Measurements from ENCODE around the gene CELF6. TPM values are rescaled to one million over a fixed set of nuclear protein-coding genes. Genes with fewer than 3 reads are reported as not detected.
A peak's percentile ranks its signal among the peaks of the same experiment; 100 is the strongest.

The CELF6 gene
- polyA plus RNA-seq, 1 of the 3 experiments (the other 2 are of a cell fraction) = 0.20 TPM

- 72% methylated on average over 10 of the region's 10 CpGs for WGBS (ENCODE audit: low lambda C conversion rate)
- Histone ChIP-seq H3K9me3 (no peaks in the 10 kb centered on the region), H3K79me2 (ENCODE audit: insufficient read depth) (no peaks in the 10 kb centered on the region), H3K36me3 (replicated peaks in 1 of 2; ENCODE audit: control insufficient read depth in 1 of 2, insufficient read depth in 2 of 2, low read length in 1 of 2) (no peaks in the 10 kb centered on the region), H3K27ac (ENCODE audit: low read depth in 2 of 2, low read length in 1 of 2) (no peak overlapping the region), H3K9me2 (no peaks in the 10 kb centered on the region), H3K9ac (no peak overlapping the region), H2AFZ (ENCODE audit: low read depth) (no peak overlapping the region), H3K4me2 (no peak overlapping the region), H3K27me3 (ENCODE audit: insufficient read depth) (no peaks in the 10 kb centered on the region), H3K4me1 (ENCODE audit: control insufficient read depth in 1 of 2, insufficient read depth in 2 of 2, low read depth in 1 of 2, low read length in 1 of 2) (no peaks in the 10 kb centered on the region), H3K4me3 (ENCODE audit: low read depth in 2 of 2, low read length in 1 of 2) (no peak overlapping the region), H4K20me1 (ENCODE audit: insufficient read depth) (no peaks in the 10 kb centered on the region), H3F3A (replicated peaks; ENCODE audit: insufficient read depth) (no peaks in the 10 kb centered on the region)
- TF ChIP-seq CTCF (IDR thresholded peaks at IDR 0.05) (peak; percentile 42), SMC3 (IDR thresholded peaks at IDR 0.05; ENCODE audit: low read depth, low read length) (peak; percentile 17; the same call in 1 of the 2 replicates), IRF3 (IDR thresholded peaks at IDR 0.05; ENCODE audit: low read depth, low read length) (no peak), RAD21 (IDR thresholded peaks at IDR 0.05; ENCODE audit: low read length) (peak; percentile 4; the same call in 1 of the 2 replicates)
- DNase-seq = peak; percentile 41
- ChIA-PET CTCF (interaction anchor here (0.9 to 3.0 kb wide), 5 partner anchors 12 to 436 kb away, joined by 3 to 14 read pairs (median 3); partner anchors contain the start of gene CELF6), POLR2A (no interaction called here)
Observed at GRCh38 chr15:72285927-72286516, 33.9 kb downstream of the CELF6 start.

- Histone ChIP-seq H3K4me1 (ENCODE audit: control insufficient read depth in 1 of 2, insufficient read depth in 2 of 2, low read depth in 1 of 2, low read length in 1 of 2) (no peaks in the 10 kb centered on the region), H3K9me2 (no peaks in the 10 kb centered on the region), H2AFZ (ENCODE audit: low read depth) (no peak overlapping the region), H3K4me2 (no peak overlapping the region), H3K4me3 (ENCODE audit: low read depth in 2 of 2, low read length in 1 of 2) (no peak overlapping the region), H4K20me1 (ENCODE audit: insufficient read depth) (no peaks in the 10 kb centered on the region), H3K27ac (ENCODE audit: low read depth in 2 of 2, low read length in 1 of 2) (no peak overlapping the region), H3K27me3 (ENCODE audit: insufficient read depth) (no peaks in the 10 kb centered on the region), H3K9me3 (no peaks in the 10 kb centered on the region), H3F3A (replicated peaks; ENCODE audit: insufficient read depth) (no peaks in the 10 kb centered on the region), H3K79me2 (ENCODE audit: insufficient read depth) (no peaks in the 10 kb centered on the region), H3K9ac (no peak overlapping the region), H3K36me3 (replicated peaks in 1 of 2; ENCODE audit: control insufficient read depth in 1 of 2, insufficient read depth in 2 of 2, low read length in 1 of 2) (no peaks in the 10 kb centered on the region)
- CTCF ChIA-PET = interaction anchor here (1.1 to 3.0 kb wide), 3 partner anchors 12 to 437 kb away, joined by 3 to 14 read pairs (median 3); no protein-coding TSS in a partner anchor
- POLR2A ChIA-PET = no interaction called here
- WGBS (ENCODE audit: low lambda C conversion rate) = 29% methylated on average over 1 of the region's 3 CpGs
- peak; percentile 31 for DNase-seq
- TF ChIP-seq TEAD4 (IDR thresholded peaks at IDR 0.05; ENCODE audit: borderline replicate concordance, insufficient read depth) (no peak), RAD21 (IDR thresholded peaks at IDR 0.05; ENCODE audit: low read length) (no peak), IRF3 (IDR thresholded peaks at IDR 0.05; ENCODE audit: low read depth, low read length) (no peak), POLR2AphosphoS5 (IDR thresholded peaks at IDR 0.05; ENCODE audit: low read depth, low read length) (no peak), EP300 (IDR thresholded peaks at IDR 0.05; ENCODE audit: borderline replicate concordance in 1 of 2, low read depth in 1 of 2, low read length in 1 of 2) (no peak), GATA2 (CRISPR knock-in tag; IDR thresholded peaks at IDR 0.05) (no peak), YY1 (IDR thresholded peaks at IDR 0.05; ENCODE audit: low read depth) (no peak), MXI1 (IDR thresholded peaks at IDR 0.05; ENCODE audit: low read depth, low read length) (no peak), NRF1 (IDR thresholded peaks at IDR 0.05; ENCODE audit: low read depth, low read length) (no peak), CTCF (IDR thresholded peaks at IDR 0.05) (no peak), FOXM1 (IDR thresholded peaks at IDR 0.05; ENCODE audit: low read depth) (no peak)
Observed at GRCh38 chr15:72285402-72285801, 34.6 kb downstream of the CELF6 start.
